Neural progenitor cell (in vitro differentiated cells): ENCODE results near the gene ATP6V0E1. TPM values are rescaled to one million over a fixed set of nuclear protein-coding genes. Genes with fewer than 3 reads are reported as not detected.

Experiments used
- DNase-seq: peaks from one replicate; pipeline ENCODE4 v3.0.0-alpha.2; 2016; ENCODE audit warnings: low spot score
- H2AFZ ChIP-seq: fragments of 200-600 bp; sonication (generic); replicated peaks from 2 replicates; pipeline ENCODE4 v1.6.1; 2016; ENCODE audit warnings: antibody characterized with exemption
- H3F3A ChIP-seq: fragments of 200-600 bp; sonication (generic); 2 replicates; pipeline ENCODE4 v1.6.1; 2016; ENCODE audit warnings: antibody characterized with exemption, low read depth
- H3K27ac ChIP-seq: fragments of 200-600 bp; sonication (generic); 2 replicates; pipeline ENCODE4 v1.5.1; 2016; ENCODE audit warnings: mild to moderate bottlenecking
- H3K27me3 ChIP-seq: fragments of 200-600 bp; sonication (generic); 2 replicates; pipeline ENCODE4 v1.6.1; 2016; ENCODE audit warnings: mild to moderate bottlenecking, moderate library complexity
- H3K36me3 ChIP-seq: fragments of 200-600 bp; sonication (generic); 2 replicates; pipeline ENCODE4 v1.5.1; 2016
- H3K4me1 ChIP-seq: fragments of 200-600 bp; sonication (generic); 2 replicates; pipeline ENCODE4 v1.6.1; 2016; ENCODE audit warnings: mixed run types
- H3K4me2 ChIP-seq: fragments of 200-600 bp; sonication (generic); 2 replicates; pipeline ENCODE4 v1.6.1; 2016
- H3K4me3 ChIP-seq: fragments of 200-600 bp; sonication (generic); 2 replicates; pipeline ENCODE4 v1.5.1; 2016
- H3K79me2 ChIP-seq: fragments of 200-600 bp; sonication (generic); 2 replicates; pipeline ENCODE4 v1.6.1; 2016; ENCODE audit warnings: low read depth
- H3K9ac ChIP-seq: fragments of 200-600 bp; sonication (generic); 2 replicates; pipeline ENCODE4 v1.6.1; 2016
- H3K9me3 ChIP-seq: fragments of 200-600 bp; sonication (generic); 2 replicates; pipeline ENCODE4 v1.5.1; 2016; ENCODE audit warnings: low read depth
- H4K20me1 ChIP-seq: fragments of 200-600 bp; sonication (generic); 2 replicates; pipeline ENCODE4 v1.6.1; 2016; ENCODE audit warnings: low read depth
- H3K27ac Mint-ChIP-seq: 3 replicates; pipeline ENCODE4 v1.8.0; 2021; ENCODE audit warnings: mixed read lengths
- H3K27me3 Mint-ChIP-seq: 2 replicates; pipeline ENCODE4 v1.8.0; 2022; ENCODE audit warnings: low read depth, mild to moderate bottlenecking, inconsistent platforms, moderate library complexity, mixed read lengths; ENCODE audit not compliant: insufficient read depth
- H3K36me3 Mint-ChIP-seq: 3 replicates; pipeline ENCODE4 v1.8.0; 2021; ENCODE audit warnings: mixed read lengths
- H3K4me1 Mint-ChIP-seq: 3 replicates; pipeline ENCODE4 v1.8.0; 2021; ENCODE audit warnings: mixed read lengths
- H3K4me3 Mint-ChIP-seq: 3 replicates; pipeline ENCODE4 v1.8.0; 2021; ENCODE audit warnings: mild to moderate bottlenecking, moderate library complexity, mixed read lengths
- H3K9me3 Mint-ChIP-seq: 3 replicates; pipeline ENCODE4 v1.8.0; 2020; ENCODE audit warnings: mixed read lengths
- CTCF ChIP-seq: fragments of 200-600 bp; sonication (generic); IDR thresholded peaks from 2 replicates; pipeline ENCODE4 v1.5.1; 2017; ENCODE audit warnings: antibody characterized with exemption, mild to moderate bottlenecking
- EZH2 ChIP-seq: fragments of 200-600 bp; sonication (generic); IDR thresholded peaks from 2 replicates; pipeline ENCODE4 v1.6.1; 2017; ENCODE audit warnings: antibody characterized with exemption, mild to moderate bottlenecking, moderate library complexity
- EZH2phosphoT487 ChIP-seq: fragments of 200-600 bp; sonication (generic); IDR thresholded peaks from 2 replicates; pipeline ENCODE4 v1.6.1; 2017; ENCODE audit warnings: antibody characterized with exemption
- total RNA-seq: library from RNA; depleted of rRNA; stranded (reverse); fragments of >200 nt; gene quantifications from 2 replicates; pipeline ENCODE4 v1.2.3, GENCODE V29; 2015; ENCODE audit warnings: low replicate concordance

Gene ATP6V0E1
- total RNA-seq, 1 donor from 2014 or later: 72.4 TPM

DNA sequence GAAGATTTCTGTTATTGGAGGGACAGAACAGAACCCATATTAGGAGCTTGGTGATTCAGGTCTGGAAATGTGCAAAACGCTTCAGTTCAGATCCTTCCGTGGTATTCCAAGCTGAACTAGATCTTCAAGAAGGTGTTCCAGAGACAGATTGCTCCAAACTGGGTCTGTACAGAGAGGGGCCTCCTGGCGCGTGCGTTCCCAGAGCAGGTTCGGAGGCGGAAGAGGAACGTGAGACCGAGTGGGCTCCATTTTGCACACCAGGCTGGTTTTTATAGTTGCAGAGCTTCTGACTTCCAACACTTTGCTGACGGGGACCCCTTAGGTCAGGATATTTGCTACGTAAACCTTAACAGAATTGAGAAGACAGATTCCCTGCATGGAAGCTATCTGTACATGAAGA is 41.0 kb upstream of the ATP6V0E1 start:
- no peaks in the 10 kb centered on the region for H3K4me1 ChIP-seq
- DNase-seq: no peak
- no peaks in the 10 kb centered on the region for H3F3A ChIP-seq
- no peaks in the 10 kb centered on the region for H3K27me3 ChIP-seq
- H3K27ac ChIP-seq: no peak overlapping the region
- H3K9me3 ChIP-seq: no peaks in the 10 kb centered on the region
- no peaks in the 10 kb centered on the region for H3K36me3 ChIP-seq
- no peaks in the 10 kb centered on the region for H3K79me2 ChIP-seq
- no peak overlapping the region for H3K4me3 ChIP-seq
- no peaks in the 10 kb centered on the region for H4K20me1 ChIP-seq
- Mint-ChIP-seq H3K27ac (peak overlapping the region; percentile 62), H3K4me1 (peaks cover 17% of the 10 kb centered on the region), H3K9me3 (no peaks in the 10 kb centered on the region), H3K36me3 (peaks cover 17% of the 10 kb centered on the region), H3K4me3 (peak overlapping the region; percentile 31), H3K27me3 (no peaks in the 10 kb centered on the region)
- H3K4me2 ChIP-seq: no peak overlapping the region
- no peak overlapping the region for H3K9ac ChIP-seq
- no peak for TF ChIP-seq EZH2
- TF ChIP-seq EZH2phosphoT487: no peak
- no peak for TF ChIP-seq CTCF
- no peak overlapping the region for H2AFZ ChIP-seq

DNA sequence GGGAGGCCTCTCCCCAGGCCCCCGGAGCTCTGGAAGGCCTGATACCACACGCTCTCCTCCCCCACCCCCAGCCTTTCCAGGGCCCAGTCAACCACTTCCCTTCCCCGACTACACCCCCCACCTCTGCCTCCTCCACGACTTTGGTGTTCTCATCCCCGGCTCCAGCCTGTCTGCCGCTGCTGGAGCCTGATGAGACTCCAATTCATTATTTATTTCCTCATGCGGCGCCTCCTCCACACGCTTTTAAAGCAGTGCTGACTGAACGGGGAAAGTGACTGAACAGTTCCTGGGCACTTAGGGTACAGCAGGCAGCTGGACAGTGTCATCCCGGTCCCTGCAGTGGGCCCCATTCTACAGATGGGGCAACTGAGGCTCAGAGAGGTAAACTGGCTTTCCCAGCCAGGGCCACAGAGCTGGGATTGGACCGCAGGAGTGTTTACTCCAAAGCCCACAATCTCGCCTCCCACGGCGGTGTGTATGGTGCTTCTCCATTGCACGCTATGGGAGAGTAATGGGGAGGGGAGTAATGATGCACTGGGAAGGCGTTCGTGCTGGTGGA is 40.2 kb upstream of the ATP6V0E1 start:
- no peak overlapping the region for H2AFZ ChIP-seq

DNA sequence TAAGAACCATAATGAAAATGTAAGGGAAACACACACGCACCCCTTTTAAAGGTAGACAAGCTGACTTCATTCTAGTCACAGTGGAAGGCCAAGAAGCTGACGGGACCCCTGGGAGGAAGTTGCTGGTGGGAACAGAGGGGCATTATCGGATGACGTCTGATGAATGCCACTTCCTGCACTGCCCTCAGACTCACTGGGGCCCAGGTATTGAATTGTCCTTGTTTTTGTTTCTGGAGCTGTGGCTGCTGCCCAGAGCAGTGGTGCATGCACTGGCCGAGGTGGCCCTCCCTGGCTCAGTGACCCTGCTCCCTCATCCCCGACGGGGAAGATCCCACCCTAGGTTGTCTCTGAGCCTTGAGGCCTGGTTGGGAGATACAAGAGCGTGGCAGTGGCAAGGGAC is 39.7 kb upstream of the ATP6V0E1 start:
- Mint-ChIP-seq H3K27ac (no peak overlapping the region), H3K9me3 (no peaks in the 10 kb centered on the region), H3K27me3 (no peaks in the 10 kb centered on the region), H3K4me3 (no peak overlapping the region), H3K36me3 (peaks cover 17% of the 10 kb centered on the region), H3K4me1 (peaks cover 17% of the 10 kb centered on the region)
- Histone ChIP-seq H3K9me3 (no peaks in the 10 kb centered on the region), H3F3A (no peaks in the 10 kb centered on the region), H3K27ac (no peak overlapping the region), H4K20me1 (no peaks in the 10 kb centered on the region), H3K27me3 (no peaks in the 10 kb centered on the region), H3K4me2 (no peak overlapping the region), H3K36me3 (no peaks in the 10 kb centered on the region), H3K9ac (no peak overlapping the region), H2AFZ (no peak overlapping the region), H3K79me2 (no peaks in the 10 kb centered on the region), H3K4me3 (no peak overlapping the region), H3K4me1 (no peaks in the 10 kb centered on the region)
- TF ChIP-seq CTCF (no peak), EZH2phosphoT487 (no peak), EZH2 (no peak)
- no peak for DNase-seq

More for the DNA sequence above, 40.2 kb upstream of the ATP6V0E1 start:
- no peak overlapping the region for H3K4me3 ChIP-seq
- no peak overlapping the region for H3K27ac ChIP-seq
- no peaks in the 10 kb centered on the region for H3K79me2 ChIP-seq
- H4K20me1 ChIP-seq: no peaks in the 10 kb centered on the region
- Mint-ChIP-seq H3K36me3 (peaks cover 17% of the 10 kb centered on the region), H3K4me3 (no peak overlapping the region), H3K27me3 (no peaks in the 10 kb centered on the region), H3K4me1 (peaks cover 17% of the 10 kb centered on the region), H3K27ac (no peak overlapping the region), H3K9me3 (no peaks in the 10 kb centered on the region)
- no peaks in the 10 kb centered on the region for H3F3A ChIP-seq
- no peak overlapping the region for H3K4me2 ChIP-seq
- peak; percentile 12 for DNase-seq
- no peak for TF ChIP-seq CTCF
- no peak for TF ChIP-seq EZH2
- TF ChIP-seq EZH2phosphoT487: no peak
- no peaks in the 10 kb centered on the region for H3K4me1 ChIP-seq
- no peaks in the 10 kb centered on the region for H3K36me3 ChIP-seq
- H3K9ac ChIP-seq: no peak overlapping the region
- no peaks in the 10 kb centered on the region for H3K27me3 ChIP-seq
- no peaks in the 10 kb centered on the region for H3K9me3 ChIP-seq
